Measurements from ENCODE around the gene AK9. TPM values are rescaled to one million over a fixed set of nuclear protein-coding genes. Genes with fewer than 3 reads are reported as not detected.

Gene AK9
- total RNA-seq, 1 donor from 2014 or later, result 15.5 TPM

GRCh38 chr6:109456710-109457561 lies 234.1 kb downstream of the AK9 start:
- peak; percentile 77 for DNase-seq

GRCh38 chr6:109456111-109456583 lies 234.9 kb downstream of the AK9 start:
- DNase-seq, result no peak

GRCh38 chr6:109455437-109456110 lies 235.4 kb downstream of the AK9 start, which contains the start of gene MICAL1:
MICAL1 (minus strand) TSS chr6:109455772; CDS start chr6:109454196, 1,576 bp downstream.
- DNase-seq, result peak; percentile 77

GRCh38 chr6:109454496-109455436 lies 236.2 kb downstream of the AK9 start:
- DNase-seq, result peak; percentile 30

- DNase-seq, result peak; percentile 94
Measured at GRCh38 chr6:109453594-109454495, 237.2 kb downstream of the AK9 start.

- no peak for DNase-seq
Measured at GRCh38 chr6:109453156-109453555, 237.8 kb downstream of the AK9 start.

- DNase-seq, result no peak
Measured at GRCh38 chr6:109452181-109452580, 238.8 kb downstream of the AK9 start.

- DNase-seq, result no peak
Measured at GRCh38 chr6:109451376-109451775, 239.6 kb downstream of the AK9 start.

- DNase-seq, result no peak
Measured at GRCh38 chr6:109450801-109451200, 240.2 kb downstream of the AK9 start.

- DNase-seq, result no peak
Measured at GRCh38 chr6:109449795-109450673, 241.0 kb downstream of the AK9 start.

- DNase-seq, result no peak
Measured at GRCh38 chr6:109449064-109449794, 241.8 kb downstream of the AK9 start.

- DNase-seq, result no peak
Measured at GRCh38 chr6:109448615-109449014, 242.4 kb downstream of the AK9 start.

- no peak for DNase-seq
Measured at GRCh38 chr6:109447878-109448555, 243.0 kb downstream of the AK9 start.

- DNase-seq, result no peak
Measured at GRCh38 chr6:109447087-109447486, 243.9 kb downstream of the AK9 start.

- DNase-seq, result no peak
Measured at GRCh38 chr6:109446541-109446940, 244.5 kb downstream of the AK9 start.

GRCh38 chr6:109446072-109446471 lies 244.9 kb downstream of the AK9 start:
- DNase-seq, result no peak

- DNase-seq, result no peak
Measured at GRCh38 chr6:109445382-109445781, 245.6 kb downstream of the AK9 start.

- no peak for DNase-seq
Measured at GRCh38 chr6:109443425-109443950, 247.5 kb downstream of the AK9 start.
